GM12878 (cell line): ENCODE data around the gene TYR. TPM values are rescaled to one million over a fixed set of nuclear protein-coding genes. Genes with fewer than 3 reads are reported as not detected.

Experiments
- ATAC-seq: fragments of 200-7000 bp; cut with Tn5 transposase; 3 replicates; pipeline ENCODE4 v1.9.1; 2020; ENCODE audit warnings: mild to moderate bottlenecking, moderate library complexity
- BruUV-seq: library from RNA; stranded (reverse); fragments of 400-500 nt; replicated peaks from 2 replicates; lab custom pipeline; 2021; lab: Mats Ljungman, UMichigan
- CTCF ChIA-PET: fragments of 300-600 bp; sonication (Branson Sonifier 250); formaldehyde crosslinking; extraction: SDS; loops from one replicate; lab custom pipeline; 2021; ENCODE audit warnings: inconsistent platforms; lab: Yijun Ruan, JAX
- POLR2A ChIA-PET: fragments of 350-600 bp; formaldehyde crosslinking; extraction: SDS; loops from one replicate; lab custom pipeline; 2021; ENCODE audit warnings: inconsistent platforms; lab: Charles Lee
- RAD21 ChIA-PET: fragments of 300-600 bp; sonication (Branson Sonifier 250); formaldehyde crosslinking; loops from one replicate; lab custom pipeline; 2023; ENCODE audit warnings: antibody characterized with exemption; ENCODE audit not compliant: unreplicated experiment; lab: Charles Lee
- SMC1A ChIA-PET: fragments of 300-600 bp; sonication (Branson Sonifier 250); formaldehyde crosslinking; loops from one replicate; lab custom pipeline; 2023; ENCODE audit not compliant: unreplicated experiment, uncharacterized antibody; lab: Charles Lee
- DNase-seq: peaks from one replicate; pipeline ENCODE4 v3.0.0-alpha.2; 2011; ENCODE audit warnings: low read depth, low spot score
- FAIRE-seq: peaks from 3 replicates; lab custom pipeline; 2011; peaks lifted over from hg19 to GRCh38; lab: Jason Lieb, UNC
- H2AFZ ChIP-seq: 2 replicates; pipeline ENCODE4 v1.6.0; 2011; ENCODE audit warnings: low read depth, low read length, control low read depth; ENCODE audit not compliant: control insufficient read depth
- H3K27ac ChIP-seq: 2 replicates; pipeline ENCODE4 v1.5.1; 2011; ENCODE audit warnings: control low read depth; ENCODE audit not compliant: control insufficient read depth, insufficient read depth
- H3K27me3 ChIP-seq, 2 experiments: replicated peaks in 1 of 2; 2 replicates each; pipeline versions ENCODE4 v1.6.0 to v1.6.1; 2011; ENCODE audit warnings: low read length in 1 of 2; ENCODE audit not compliant: control insufficient read depth in 2 of 2, insufficient read depth in 2 of 2
- H3K36me3 ChIP-seq, 2 experiments: 2 replicates each; pipeline ENCODE4 v1.5.1; 2011; ENCODE audit warnings: low read length in 1 of 2; ENCODE audit not compliant: control insufficient read depth in 2 of 2, insufficient read depth in 2 of 2
- H3K4me1 ChIP-seq: 2 replicates; pipeline ENCODE4 v1.6.1; 2011; ENCODE audit warnings: mild to moderate bottlenecking, low read length, moderate library complexity, mixed read lengths; ENCODE audit not compliant: control insufficient read depth, insufficient read depth
- H3K4me2 ChIP-seq: 2 replicates; pipeline ENCODE4 v1.6.0; 2011; ENCODE audit warnings: control low read depth; ENCODE audit not compliant: control insufficient read depth, insufficient read depth
- H3K4me3 ChIP-seq: fragments of 200-600 bp; sonication (generic); 2 replicates; pipeline ENCODE4 v1.5.1; 2016
- H3K79me2 ChIP-seq: 2 replicates; pipeline ENCODE4 v1.6.0; 2011; ENCODE audit warnings: low read length; ENCODE audit not compliant: control insufficient read depth, insufficient read depth
- H3K9ac ChIP-seq: 2 replicates; pipeline ENCODE4 v1.8.0; 2011; ENCODE audit warnings: low read length, control low read depth, mixed read lengths; ENCODE audit not compliant: control insufficient read depth, insufficient read depth
- H3K9me3 ChIP-seq: replicated peaks from 3 replicates; pipeline ENCODE4 v1.5.1; 2011; ENCODE audit warnings: mild to moderate bottlenecking, low read length; ENCODE audit not compliant: control insufficient read depth, insufficient read depth
- H4K20me1 ChIP-seq: 2 replicates; pipeline ENCODE4 v1.6.0; 2011; ENCODE audit not compliant: control insufficient read depth, insufficient read depth
- FOS ChIP-seq: IDR thresholded peaks from 3 replicates; pipeline ENCODE4 v1.6.1; 2011; ENCODE audit warnings: borderline replicate concordance; ENCODE audit not compliant: insufficient read length; ENCODE audit errors: extremely low read depth
- MEF2B ChIP-seq: fragments of 450-650 bp; IDR thresholded peaks from 2 replicates; pipeline ENCODE4 v1.6.1; 2018; ENCODE audit warnings: mild to moderate bottlenecking, moderate library complexity; ENCODE audit not compliant: partially characterized antibody, poor library complexity, severe bottlenecking
- PAX8 ChIP-seq: fragments of 450-650 bp; IDR thresholded peaks from 2 replicates; pipeline ENCODE4 v1.6.1; 2017; ENCODE audit warnings: mild to moderate bottlenecking, moderate library complexity
- STAT3 ChIP-seq: IDR thresholded peaks from 2 replicates; pipeline ENCODE4 v1.6.1; 2011; ENCODE audit warnings: low read depth, low read length, improper control_type of control experiment
- ZNF274 ChIP-seq: IDR thresholded peaks from one replicate; pipeline ENCODE4 v1.8.0; 2011; ENCODE audit not compliant: insufficient read length, insufficient read depth
- ZSCAN29 ChIP-seq: fragments of 450-650 bp; IDR thresholded peaks from 2 replicates; pipeline ENCODE4 v1.6.1; 2017; ENCODE audit warnings: mild to moderate bottlenecking, moderate library complexity
- WGBS: methylation state at CpG from one replicate; pipeline ENCODE4 v1.1.6; 2016; ENCODE audit warnings: low lambda C conversion rate; ENCODE audit not compliant: insufficient replicate concordance, insufficient coverage; ENCODE audit errors: missing lambda C conversion rate; 5-methylcytosine and 5-hydroxymethylcytosine counted together
- in situ Hi-C: fragments of 300-500 bp; cut with MboI; formaldehyde crosslinking; loops from 9 replicates; pipeline ENCODE4 v1.14.3; 2018; ENCODE audit warnings: mixed read lengths
- intact Hi-C: fragments of 100-400 bp; cut with micrococcal nuclease; formaldehyde crosslinking; loops from one replicate; pipeline ENCODE4 v1.14.2; 2022; ENCODE audit not compliant: unreplicated experiment
- polyA plus RNA-seq, 11 experiments: library from polyadenylated mRNA; depleted of rRNA in 4 of 11; unstranded in 6 of 11; stranded (reverse) in 5 of 11; fragments of >200 nt; fragmentation: Nextera tagmentation in 4 of 11; fragmentation: Illumina TruSeq in 1 of 11; extraction: Ambion mirVana in 4 of 11; extraction: Trizol in 1 of 11; gene quantifications; 1 replicate in 1 of 11; 2 replicates in 10 of 11; pipeline versions ENCODE4 v1.2.1 to v1.2.3, GENCODE V29; 2011 to 2016; ENCODE audit warnings: inconsistent platforms in 2 of 11, missing spikeins in 2 of 11, low read depth in 1 of 11
- total RNA-seq, 4 experiments: library from RNA; depleted of rRNA in 3 of 4; stranded (reverse); fragments of >200 nt in 3 of 4; fragmentation: Illumina TruSeq in 1 of 4; extraction: Trizol in 1 of 4; gene quantifications; 2 replicates each; pipeline versions ENCODE4 v1.2.1 to v1.2.3, GENCODE V29; 2013 to 2021
- TF ChIP-seq, protein P1 (sequence below): fragments of 450-650 bp; formaldehyde crosslinking; IDR thresholded peaks from 2 replicates; pipeline ENCODE4 v1.4.0; 2022; ENCODE audit warnings: mild to moderate bottlenecking, moderate library complexity
- TF ChIP-seq, protein P2 (sequence below): fragments of 450-650 bp; IDR thresholded peaks from 2 replicates; pipeline ENCODE4 v1.6.1; 2017; ENCODE audit warnings: low read depth, mild to moderate bottlenecking, moderate library complexity
- TF ChIP-seq, protein P3 (sequence below): fragments of 450-650 bp; IDR thresholded peaks from 2 replicates; pipeline ENCODE4 v1.6.1; 2016; ENCODE audit warnings: mild to moderate bottlenecking
- TF ChIP-seq, protein P4 (sequence below): fragments of 450-650 bp; IDR thresholded peaks from 2 replicates; pipeline ENCODE4 v1.6.1; 2018; ENCODE audit warnings: borderline replicate concordance, mild to moderate bottlenecking; ENCODE audit not compliant: partially characterized antibody

The TYR gene
- total and polyA plus RNA-seq, 10 of the 15 experiments (the other 5 are each of a cell fraction or from before 2014, with no cell fraction given), result not detected

- intact Hi-C loops, result no loop called here
- ChIA-PET POLR2A (no interaction called here), RAD21 (no interaction called here), CTCF (no interaction called here), SMC1A (interaction anchor here (1.1 kb wide), 1 partner anchor 9 kb away, joined by 3 read pairs; the partner anchor contains the start of gene TYR)
- no peaks in the 10 kb centered on the region for H3K79me2 ChIP-seq
- H3K9me3 ChIP-seq, result no peaks in the 10 kb centered on the region
- H3K27ac ChIP-seq, result no peak overlapping the region
- no peak for ATAC-seq
- H3K4me2 ChIP-seq, result no peak overlapping the region
- no peaks in the 10 kb centered on the region for H3K36me3 ChIP-seq
- no TSS peak for BruUV-seq
- DNase-seq, result no peak
- WGBS, result 4% methylated on average over 3 of the region's 3 CpGs
- H3K4me3 ChIP-seq, result no peak overlapping the region
- H3K9ac ChIP-seq, result no peak overlapping the region
- 0 out of 4 replicates have a peak, but pooled peaks cover 0 to 2% of the 10 kb centered on the region in 2 experiments for H3K27me3 ChIP-seq
- H4K20me1 ChIP-seq, result no peaks in the 10 kb centered on the region
- in situ Hi-C loops, result no loop called here
- FAIRE-seq, result no peak
- H3K4me1 ChIP-seq, result no peaks in the 10 kb centered on the region
- no peak overlapping the region for H2AFZ ChIP-seq
- no peak for TF ChIP-seq FOS
- TF ChIP-seq, protein P1, sequence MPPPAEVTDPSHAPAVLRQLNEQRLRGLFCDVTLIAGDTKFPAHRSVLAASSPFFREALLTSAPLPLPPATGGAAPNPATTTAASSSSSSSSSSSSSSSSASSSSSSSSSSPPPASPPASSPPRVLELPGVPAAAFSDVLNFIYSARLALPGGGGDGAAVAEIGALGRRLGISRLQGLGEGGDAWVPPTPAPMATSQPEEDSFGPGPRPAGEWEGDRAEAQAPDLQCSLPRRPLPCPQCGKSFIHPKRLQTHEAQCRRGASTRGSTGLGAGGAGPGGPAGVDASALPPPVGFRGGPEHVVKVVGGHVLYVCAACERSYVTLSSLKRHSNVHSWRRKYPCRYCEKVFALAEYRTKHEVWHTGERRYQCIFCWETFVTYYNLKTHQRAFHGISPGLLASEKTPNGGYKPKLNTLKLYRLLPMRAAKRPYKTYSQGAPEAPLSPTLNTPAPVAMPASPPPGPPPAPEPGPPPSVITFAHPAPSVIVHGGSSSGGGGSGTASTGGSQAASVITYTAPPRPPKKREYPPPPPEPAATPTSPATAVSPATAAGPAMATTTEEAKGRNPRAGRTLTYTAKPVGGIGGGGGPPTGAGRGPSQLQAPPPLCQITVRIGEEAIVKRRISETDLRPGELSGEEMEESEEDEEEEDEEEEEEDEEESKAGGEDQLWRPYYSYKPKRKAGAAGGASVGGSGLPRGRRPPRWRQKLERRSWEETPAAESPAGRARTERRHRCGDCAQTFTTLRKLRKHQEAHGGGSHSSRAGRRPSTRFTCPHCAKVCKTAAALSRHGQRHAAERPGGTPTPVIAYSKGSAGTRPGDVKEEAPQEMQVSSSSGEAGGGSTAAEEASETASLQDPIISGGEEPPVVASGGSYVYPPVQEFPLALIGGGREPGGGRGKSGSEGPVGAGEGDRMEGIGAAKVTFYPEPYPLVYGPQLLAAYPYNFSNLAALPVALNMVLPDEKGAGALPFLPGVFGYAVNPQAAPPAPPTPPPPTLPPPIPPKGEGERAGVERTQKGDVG (CRISPR knock-in tag), result no peak
- TF ChIP-seq, protein P2, sequence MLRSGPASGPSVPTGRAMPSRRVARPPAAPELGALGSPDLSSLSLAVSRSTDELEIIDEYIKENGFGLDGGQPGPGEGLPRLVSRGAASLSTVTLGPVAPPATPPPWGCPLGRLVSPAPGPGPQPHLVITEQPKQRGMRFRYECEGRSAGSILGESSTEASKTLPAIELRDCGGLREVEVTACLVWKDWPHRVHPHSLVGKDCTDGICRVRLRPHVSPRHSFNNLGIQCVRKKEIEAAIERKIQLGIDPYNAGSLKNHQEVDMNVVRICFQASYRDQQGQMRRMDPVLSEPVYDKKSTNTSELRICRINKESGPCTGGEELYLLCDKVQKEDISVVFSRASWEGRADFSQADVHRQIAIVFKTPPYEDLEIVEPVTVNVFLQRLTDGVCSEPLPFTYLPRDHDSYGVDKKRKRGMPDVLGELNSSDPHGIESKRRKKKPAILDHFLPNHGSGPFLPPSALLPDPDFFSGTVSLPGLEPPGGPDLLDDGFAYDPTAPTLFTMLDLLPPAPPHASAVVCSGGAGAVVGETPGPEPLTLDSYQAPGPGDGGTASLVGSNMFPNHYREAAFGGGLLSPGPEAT, result no peak
- no peak for TF ChIP-seq ZNF274
- TF ChIP-seq, protein P3, sequence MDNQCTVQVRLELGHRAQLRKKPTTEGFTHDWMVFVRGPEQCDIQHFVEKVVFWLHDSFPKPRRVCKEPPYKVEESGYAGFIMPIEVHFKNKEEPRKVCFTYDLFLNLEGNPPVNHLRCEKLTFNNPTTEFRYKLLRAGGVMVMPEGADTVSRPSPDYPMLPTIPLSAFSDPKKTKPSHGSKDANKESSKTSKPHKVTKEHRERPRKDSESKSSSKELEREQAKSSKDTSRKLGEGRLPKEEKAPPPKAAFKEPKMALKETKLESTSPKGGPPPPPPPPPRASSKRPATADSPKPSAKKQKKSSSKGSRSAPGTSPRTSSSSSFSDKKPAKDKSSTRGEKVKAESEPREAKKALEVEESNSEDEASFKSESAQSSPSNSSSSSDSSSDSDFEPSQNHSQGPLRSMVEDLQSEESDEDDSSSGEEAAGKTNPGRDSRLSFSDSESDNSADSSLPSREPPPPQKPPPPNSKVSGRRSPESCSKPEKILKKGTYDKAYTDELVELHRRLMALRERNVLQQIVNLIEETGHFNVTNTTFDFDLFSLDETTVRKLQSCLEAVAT, result no peak
- no peak for TF ChIP-seq PAX8
- no peak for TF ChIP-seq STAT3
- no peak for TF ChIP-seq MEF2B
- TF ChIP-seq, protein P4, sequence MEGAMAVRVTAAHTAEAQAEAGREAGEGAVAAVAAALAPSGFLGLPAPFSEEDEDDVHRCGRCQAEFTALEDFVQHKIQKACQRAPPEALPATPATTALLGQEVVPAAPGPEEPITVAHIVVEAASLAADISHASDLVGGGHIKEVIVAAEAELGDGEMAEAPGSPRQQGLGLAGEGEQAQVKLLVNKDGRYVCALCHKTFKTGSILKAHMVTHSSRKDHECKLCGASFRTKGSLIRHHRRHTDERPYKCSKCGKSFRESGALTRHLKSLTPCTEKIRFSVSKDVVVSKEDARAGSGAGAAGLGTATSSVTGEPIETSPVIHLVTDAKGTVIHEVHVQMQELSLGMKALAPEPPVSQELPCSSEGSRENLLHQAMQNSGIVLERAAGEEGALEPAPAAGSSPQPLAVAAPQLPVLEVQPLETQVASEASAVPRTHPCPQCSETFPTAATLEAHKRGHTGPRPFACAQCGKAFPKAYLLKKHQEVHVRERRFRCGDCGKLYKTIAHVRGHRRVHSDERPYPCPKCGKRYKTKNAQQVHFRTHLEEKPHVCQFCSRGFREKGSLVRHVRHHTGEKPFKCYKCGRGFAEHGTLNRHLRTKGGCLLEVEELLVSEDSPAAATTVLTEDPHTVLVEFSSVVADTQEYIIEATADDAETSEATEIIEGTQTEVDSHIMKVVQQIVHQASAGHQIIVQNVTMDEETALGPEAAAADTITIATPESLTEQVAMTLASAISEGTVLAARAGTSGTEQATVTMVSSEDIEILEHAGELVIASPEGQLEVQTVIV, result no peak
- no peak for TF ChIP-seq ZSCAN29
These were observed 9.3 kb upstream of the TYR start for GRCh38 chr11:89168396-89168795.
